SW480 (cell line): ENCODE results near the gene RRBP1.

Experiments used
- DNase-seq: peaks from one replicate; pipeline ENCODE4 v3.0.0-alpha.2; 2016; ENCODE audit warnings: low spot score

Gene RRBP1

DNA sequence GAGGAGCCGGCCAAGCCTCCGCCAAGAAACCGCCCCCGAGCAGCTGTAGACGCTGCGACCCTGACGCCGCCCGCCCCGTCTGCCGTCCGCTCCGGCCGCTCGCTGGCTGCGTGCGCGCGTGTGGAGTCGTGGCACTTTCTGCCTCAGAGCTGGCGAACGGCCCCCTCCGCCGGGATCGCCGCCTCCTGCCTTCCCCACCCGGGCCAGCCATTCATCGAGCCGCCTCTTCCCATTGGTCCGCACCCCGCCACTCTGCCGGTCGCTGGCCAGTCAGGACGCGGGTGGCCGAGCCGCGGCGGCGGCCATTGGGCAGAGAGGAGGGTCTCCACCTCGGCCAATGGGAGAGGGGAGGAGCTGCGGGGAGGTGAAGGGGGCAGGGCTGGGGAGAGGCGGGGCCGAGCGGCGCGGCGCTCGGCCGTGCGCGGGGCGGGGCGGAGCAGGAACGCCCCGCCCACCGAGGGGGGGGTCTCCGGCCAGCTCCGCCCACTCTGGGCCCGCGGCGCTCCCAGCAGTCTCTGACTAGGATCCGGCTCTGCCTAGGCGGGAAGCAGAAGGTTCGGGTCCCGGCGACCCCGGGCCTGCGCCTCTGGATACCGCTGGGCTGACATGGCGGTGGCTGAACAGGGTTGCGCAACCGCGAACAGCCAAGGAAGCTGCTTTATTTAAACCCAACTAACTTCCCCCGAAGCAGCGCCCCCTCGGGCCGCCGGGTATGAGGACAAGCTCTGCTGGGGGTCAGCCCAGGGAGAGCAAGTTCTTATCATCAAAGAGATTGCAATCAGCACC, at the start of gene RRBP1:
TSS of gene RRBP1 (minus strand) at position 140 of the 786 bp plus-strand sequence. CDS start 21,735 bp downstream, outside the sequence.
- DNase-seq = peak; percentile 96

- no peak for DNase-seq
These were observed 49.2 kb upstream of the RRBP1 start for GRCh38 chr20:17731233-17731632.

DNA sequence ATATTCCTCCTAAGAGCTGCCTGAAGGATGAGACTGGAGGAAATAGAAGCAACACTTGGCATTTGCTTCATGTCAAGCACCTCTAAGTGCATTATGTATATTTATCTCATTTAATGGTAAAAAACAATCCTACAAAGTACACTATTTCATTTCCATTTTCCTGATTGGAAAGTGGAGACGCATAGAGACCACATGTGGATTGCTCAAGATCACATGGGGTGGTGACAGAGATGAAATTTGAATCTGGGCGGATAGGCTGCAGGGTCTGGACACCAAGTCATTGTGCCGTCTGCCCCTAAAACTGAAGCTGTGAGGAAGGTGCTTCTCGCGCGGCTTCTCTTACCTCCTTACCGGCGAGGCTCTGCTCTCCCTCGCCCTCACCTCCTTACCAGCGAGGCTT, 48.0 kb upstream of the RRBP1 start:
- DNase-seq = no peak

DNA sequence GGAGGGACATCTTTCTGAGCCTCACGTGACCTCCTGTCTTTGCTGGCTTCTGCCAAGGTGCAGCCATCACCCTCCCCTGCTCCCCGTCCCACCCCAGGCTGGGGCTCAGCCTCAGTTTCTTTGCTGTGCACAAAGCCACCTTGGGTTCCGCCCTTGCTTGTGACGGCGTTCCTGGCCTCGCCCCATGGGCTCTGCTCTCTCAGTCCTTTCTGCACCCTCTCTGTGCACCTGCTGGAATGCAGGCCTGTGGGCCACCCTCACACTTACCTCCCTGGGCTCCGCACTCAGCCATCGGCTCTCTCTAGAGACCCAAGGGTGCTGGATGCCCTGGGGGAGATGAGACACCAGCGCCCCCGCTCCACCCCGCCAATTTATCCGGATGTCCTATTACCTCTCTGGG, 46.0 kb upstream of the RRBP1 start:
- no peak for DNase-seq

GRCh38 chr20:17727351-17727750, 45.3 kb upstream of the RRBP1 start:
- no peak for DNase-seq

DNA sequence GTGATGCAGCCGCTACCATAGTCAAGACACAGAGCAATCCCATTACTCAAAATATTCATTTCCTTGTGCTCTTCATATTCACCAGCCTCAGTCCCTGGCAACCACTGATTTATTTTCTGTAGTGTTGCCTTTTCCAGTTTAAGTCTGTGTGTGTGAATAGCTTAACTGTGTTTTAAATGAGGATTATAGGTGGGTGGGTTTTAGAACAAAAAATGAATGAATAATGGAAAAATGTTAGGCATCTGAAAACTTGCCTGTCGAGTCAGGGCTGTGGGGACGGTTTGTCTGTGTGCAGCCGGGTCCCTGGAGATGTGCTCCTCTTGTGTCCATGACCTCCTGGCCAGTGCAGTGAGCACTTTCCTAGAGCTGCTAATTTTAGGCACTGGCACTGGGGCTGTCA, 44.9 kb upstream of the RRBP1 start:
- no peak for DNase-seq

DNA sequence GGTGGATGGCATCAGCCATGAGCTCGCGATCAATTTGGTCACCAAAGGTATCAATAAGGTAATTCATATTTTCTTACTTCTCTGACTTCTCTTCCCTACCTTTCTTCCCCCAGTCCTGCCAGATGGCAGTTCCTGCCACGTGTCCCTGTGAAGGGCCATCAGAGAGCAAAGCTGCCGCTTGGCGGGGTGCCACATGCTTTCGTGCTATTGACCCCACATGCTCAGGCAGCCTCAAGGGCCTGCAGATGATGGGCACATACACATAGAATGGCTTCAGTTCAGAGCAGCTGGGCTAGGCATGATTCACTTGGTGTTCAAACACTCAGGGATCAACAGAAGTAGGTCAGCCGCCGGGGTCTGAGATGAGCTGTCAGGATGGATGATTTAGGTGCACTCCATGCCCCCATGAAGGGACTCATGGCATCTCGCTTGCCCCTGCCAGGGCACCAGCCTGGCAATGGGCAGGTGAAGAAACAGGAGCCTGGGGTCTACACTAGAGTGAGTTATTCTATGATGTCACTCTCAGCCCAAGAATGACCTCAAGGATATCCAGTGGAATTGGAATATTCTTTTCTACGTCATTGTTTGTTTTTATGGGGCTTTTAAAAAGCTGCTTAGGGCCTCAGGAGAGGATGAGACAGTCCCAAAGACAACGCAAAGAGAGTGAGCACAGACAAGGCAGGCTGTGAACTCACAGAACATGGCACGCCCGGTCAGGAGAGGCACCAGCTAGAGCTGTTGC, 43.2 kb upstream of the RRBP1 start:
- DNase-seq = no peak

- no peak for DNase-seq
These were observed 41.3 kb upstream of the RRBP1 start for GRCh38 chr20:17723301-17723691.

DNA sequence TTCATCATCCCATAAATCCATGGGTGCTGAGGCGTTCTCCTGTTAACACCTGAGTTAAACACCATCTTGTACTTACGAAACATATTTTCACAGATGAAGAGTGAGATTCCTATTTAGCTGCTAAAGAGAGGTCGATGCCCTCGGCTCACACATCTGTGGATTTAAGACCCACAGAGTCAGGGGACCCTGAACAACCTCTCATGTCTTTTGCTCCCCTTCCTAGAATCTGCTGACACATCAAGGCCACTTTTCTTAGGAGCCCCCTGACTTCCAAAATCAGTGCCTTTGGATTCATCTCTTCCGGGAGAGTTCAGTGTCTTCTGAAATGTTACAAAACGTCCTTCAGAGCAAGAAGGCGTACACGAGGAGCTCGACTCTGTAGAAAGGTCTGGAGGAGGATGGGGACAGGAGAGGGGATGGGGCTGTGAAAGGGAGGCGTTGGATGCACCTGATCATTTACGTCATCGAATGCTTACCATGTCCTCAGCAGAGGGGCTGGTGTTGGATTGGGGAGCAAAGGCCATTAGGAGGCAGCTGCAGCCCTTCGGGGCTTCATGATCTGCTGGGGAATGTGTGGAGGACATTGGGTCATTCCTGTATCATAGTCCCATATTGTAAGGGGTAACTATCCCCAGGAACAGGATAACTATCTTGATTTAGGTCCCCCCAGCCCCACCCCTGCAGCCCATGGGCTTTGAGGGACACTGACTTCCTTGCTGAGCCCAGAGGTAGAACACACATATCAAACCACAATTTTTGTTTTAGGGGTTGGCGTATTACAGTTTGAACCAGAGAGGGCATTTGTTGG, 40.7 kb upstream of the RRBP1 start:
- no peak for DNase-seq

DNA sequence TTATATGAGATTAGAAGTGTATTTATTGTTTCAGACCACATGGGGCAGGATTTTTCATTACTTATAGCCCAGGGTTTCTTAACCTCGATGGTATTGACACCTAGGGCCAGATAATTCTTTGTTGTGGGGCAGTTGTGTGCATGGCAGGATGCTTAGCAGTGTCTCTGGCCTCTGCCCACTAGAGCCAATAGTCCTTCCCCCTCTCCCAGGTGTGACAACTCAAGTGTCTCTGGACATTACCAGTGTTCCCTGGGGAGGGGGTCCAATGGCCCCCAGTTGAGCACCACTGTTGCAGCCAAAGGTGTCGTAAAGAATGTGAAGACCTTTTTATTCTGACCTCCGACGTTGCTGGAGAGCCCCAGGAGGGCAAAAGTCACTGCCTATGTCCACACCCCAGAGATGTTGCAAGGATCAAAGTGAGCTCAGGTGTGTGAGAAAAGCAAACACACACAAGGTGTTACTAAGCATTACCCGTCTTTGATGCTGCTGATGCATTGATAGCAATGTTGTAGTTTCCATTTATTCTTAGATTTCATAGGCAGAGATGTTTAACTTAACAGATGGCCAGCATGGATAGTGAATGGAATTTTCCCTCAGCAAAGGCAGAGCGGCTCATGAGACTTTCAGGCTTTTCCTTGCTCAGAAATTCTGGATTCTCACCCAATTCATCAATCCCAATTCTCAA, 39.9 kb upstream of the RRBP1 start:
- DNase-seq = peak; percentile 46

DNA sequence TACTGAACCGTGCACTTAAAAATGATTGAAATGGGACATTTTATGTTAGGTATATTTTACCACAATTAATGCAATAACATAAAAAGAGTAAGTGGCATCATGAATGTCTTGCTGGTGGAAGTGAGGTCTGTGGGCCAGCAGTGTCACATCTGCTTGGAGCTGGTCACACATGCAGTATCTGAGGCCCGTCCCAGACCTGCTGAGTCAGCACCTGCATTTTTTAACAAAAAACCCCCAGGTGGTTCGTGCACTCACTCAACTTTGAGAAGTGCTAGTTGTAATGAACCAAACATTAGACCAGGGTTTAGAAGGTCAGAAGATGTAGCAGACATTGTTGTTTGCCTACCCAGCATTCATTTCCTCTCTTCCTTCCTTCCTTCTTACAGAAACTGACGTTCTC, 38.7 kb upstream of the RRBP1 start:
- DNase-seq = no peak

- no peak for DNase-seq
These were observed 34.3 kb upstream of the RRBP1 start for GRCh38 chr20:17716331-17716730.

- DNase-seq = no peak
These were observed 33.0 kb upstream of the RRBP1 start for GRCh38 chr20:17715075-17715474.

DNA sequence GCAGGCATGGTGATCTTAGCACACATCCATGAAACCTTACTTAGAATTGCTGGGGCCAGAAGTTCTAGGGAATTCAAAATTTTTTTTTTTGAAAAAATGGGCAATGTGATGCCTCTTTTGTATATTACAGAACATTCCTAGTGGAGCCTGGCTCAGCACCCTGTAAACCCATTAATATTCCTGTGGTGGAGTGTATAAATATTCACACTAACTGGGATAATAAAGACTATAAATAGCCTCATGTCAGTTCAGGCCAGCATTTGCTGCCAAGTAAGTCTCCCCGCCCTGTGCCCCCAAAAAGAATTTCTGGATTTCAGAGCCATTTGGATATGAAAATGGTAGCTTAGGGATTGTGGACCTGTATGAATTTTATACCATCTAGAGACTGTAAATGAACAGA, 32.6 kb upstream of the RRBP1 start:
- no peak for DNase-seq

GRCh38 chr20:17712708-17713107, 30.7 kb upstream of the RRBP1 start:
- no peak for DNase-seq

- DNase-seq = no peak
These were observed 30.2 kb upstream of the RRBP1 start for GRCh38 chr20:17712201-17712600.

DNA sequence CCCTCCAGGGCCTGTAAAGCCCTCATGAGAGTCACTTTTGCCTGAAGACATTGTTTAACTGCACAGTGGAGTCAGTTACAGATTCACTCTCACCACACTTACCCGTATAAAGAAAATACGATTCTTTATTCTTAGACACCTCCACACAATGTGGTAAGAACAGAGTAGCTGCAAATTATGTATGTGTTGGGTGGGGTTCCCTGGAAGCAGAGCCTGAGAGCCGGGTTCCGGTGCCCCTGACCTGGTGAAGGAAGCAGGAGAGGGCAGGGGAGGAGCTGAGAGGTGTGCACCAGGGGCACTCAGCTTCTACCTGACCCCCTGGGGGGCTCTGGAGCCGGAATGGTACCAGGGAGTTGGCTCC, 29.2 kb upstream of the RRBP1 start:
- DNase-seq = no peak

DNA sequence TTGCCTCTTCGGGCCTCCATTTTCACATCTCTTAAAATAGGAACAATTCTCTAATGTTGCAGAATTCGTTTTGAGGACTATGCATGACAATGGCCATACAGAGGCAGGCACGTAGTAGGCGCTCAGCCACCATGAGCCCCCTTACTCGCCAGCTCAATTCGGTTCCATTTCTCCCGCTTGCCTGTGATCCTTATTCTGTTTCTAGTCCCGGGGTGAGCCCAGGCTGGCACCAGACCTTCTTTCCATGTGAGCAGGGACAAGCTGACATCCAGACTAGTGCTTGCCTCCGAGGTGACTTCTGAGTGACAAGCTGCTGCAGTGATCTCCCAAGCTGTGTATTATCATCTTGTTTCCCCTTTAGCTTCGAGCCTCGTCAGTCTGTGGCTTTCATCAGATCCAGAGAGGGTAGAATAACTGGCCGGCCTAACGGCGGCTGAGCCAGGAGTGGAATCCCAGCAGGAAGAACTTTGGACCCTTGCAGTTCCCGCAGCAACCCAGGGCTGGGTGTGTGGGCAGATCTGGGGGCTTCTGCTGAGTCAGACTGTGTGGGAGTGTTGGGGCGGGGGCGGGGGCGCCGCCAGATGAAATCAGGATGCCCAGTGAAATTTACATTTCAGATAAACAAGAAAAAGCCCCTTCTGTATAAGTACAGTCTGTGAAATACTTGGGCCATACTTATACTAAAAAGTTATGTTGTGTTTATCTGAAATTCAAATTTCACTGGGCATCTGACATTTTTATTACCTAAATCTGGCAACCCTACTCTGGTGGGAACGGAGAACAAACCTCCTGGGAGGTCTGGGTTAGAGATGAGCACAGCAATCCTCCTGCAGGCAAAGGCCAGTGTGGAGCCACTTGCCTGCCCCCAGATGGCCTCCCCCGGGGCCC, 28.6 kb upstream of the RRBP1 start:
- DNase-seq = peak; percentile 61

GRCh38 chr20:17709361-17710293, 27.6 kb upstream of the RRBP1 start:
- no peak for DNase-seq
